ENCODE results near the gene RHBDF1.

Gene RHBDF1

DNA sequence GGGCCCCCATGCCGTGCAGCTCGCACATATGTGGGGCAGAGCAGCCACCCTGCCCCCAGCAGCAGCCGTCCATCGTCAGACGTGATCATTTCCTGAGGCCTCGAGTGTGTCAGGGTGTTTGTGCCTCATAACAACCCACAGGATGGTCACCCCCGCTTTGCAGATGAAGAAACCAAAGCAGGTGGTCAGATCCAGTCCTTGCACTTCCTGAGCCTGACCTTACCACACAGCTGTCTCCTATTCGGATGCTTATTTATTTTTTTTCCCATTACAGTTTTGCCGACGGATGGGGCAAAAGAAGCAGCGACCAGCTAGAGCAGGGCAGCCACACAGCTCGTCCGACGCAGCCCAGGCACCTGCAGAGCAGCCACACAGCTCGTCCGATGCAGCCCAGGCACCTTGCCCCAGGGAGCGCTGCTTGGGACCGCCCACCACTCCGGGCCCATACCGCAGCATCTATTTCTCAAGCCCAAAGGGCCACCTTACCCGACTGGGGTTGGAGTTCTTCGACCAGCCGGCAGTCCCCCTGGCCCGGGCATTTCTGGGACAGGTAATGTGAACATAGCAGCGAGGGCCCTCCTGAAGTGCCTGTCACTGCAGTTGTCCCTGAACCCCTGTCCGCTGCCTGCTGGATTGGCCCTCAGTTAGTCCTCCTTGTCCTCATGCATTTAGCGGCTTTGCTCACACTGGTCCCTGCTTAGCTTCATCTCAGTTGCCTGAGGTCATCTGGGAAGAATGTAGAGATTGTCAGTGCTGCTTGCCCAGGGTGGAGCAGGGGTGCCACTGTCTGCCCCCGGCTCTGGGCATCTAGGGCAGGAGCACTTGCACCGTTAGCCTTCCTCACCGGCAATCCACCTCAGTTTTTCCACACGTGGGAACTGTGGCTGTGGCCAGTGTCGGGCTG lies 7.0 kb upstream of the RHBDF1 start:
- peak overlapping the region; percentile 82 for H3K9ac ChIP-seq (ENCODE audit: low read length)
- no peaks in the 10 kb centered on the region for H3K9me3 ChIP-seq (ENCODE audit: control insufficient read depth, insufficient read depth, low read depth, low read length)
- no peak overlapping the region for H3K27ac ChIP-seq (ENCODE audit: low read depth, low read length)
- H3K4me3 ChIP-seq (ENCODE audit: low read depth, low read length) = peak overlapping the region; percentile 63
- H3K36me3 ChIP-seq (ENCODE audit: control insufficient read depth, insufficient read depth, low read length) = peaks cover 34% of the 10 kb centered on the region
- peaks cover 37% of the 10 kb centered on the region for H3K4me1 ChIP-seq (ENCODE audit: control insufficient read depth, insufficient read depth, low read length)
- no peaks in the 10 kb centered on the region for H3K27me3 ChIP-seq (ENCODE audit: control insufficient read depth, insufficient read depth, low read length)

DNA sequence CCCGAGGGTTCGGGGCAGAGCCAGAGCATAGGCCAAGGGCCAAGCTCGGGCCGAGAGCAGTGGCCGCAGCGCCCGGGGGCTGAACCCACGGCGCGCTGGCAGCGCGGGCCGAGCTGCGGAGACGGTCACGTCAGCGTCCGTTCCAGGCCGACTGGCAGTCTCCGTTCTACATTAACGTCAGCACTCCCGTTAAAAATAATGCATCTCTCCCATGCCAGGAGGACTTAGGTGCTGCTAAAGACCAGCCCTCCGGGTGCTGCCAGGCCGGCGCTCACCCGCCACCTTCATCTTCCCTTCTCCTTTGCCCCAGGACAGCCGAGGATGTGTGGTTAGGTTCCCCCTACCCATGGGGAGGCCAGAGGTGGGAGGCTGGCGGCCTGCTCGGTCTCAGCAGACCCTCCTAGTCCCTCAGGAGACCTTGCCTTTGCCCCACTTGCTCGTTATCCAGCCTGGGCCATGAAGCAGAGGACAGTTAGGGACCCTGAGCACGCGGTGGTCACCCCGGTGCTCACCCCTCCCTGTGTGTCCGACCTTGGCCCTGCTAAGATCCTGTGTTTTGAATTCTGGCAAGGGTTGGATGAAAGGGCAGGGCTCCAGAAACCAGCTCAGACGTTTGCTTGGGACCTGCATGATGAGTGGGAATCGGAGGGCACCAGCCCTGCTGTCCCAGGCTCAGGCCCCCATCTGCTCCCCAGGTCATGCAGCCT lies 6.2 kb upstream of the RHBDF1 start:
- Histone ChIP-seq H3K9ac (ENCODE audit: low read length) (peak overlapping the region; percentile 82), H3K9me3 (ENCODE audit: control insufficient read depth, insufficient read depth, low read depth, low read length) (no peaks in the 10 kb centered on the region), H3K27ac (ENCODE audit: low read depth, low read length) (no peak overlapping the region; the same call in 1 of the 2 replicates), H3K27me3 (ENCODE audit: control insufficient read depth, insufficient read depth, low read length) (no peaks in the 10 kb centered on the region), H3K4me1 (ENCODE audit: control insufficient read depth, insufficient read depth, low read length) (peaks cover 45% of the 10 kb centered on the region), H3K36me3 (ENCODE audit: control insufficient read depth, insufficient read depth, low read length) (peaks cover 26% of the 10 kb centered on the region), H3K4me3 (ENCODE audit: low read depth, low read length) (peak overlapping the region; percentile 63)

DNA sequence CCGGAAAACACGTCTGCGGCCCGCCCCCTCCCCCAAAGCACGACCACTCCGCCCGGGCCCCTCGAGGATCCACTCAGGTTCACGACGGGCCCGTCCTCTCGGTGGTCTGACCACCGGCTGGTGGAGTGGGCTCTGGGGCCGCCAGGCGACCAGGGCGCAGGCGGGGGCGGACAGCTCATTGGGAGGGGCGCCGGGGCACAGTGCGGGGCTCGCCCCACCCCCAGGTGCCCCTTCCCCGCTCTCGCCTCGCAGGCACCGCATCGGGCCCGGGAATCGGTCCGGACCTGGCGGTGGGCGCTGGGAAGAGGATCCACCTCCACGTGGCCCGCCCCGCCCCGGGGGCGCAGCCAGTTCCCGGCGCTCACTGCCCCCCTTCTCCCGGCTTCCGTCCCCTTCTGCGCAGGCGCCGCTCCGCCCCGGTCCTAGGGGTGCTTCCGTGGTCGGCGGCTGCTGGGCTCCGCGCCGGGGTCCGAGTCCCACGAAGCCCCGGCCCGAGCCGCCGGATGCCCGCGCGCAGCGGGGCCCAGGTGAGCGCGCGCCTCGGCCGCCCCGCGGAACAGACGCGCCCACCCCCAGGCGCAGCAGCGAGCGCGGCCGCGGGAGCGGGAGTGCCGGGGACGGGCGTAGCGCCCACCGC lies 5.5 kb upstream of the RHBDF1 start, which contains the start of gene MPG:
TSS of gene MPG (plus strand) at position 419 of the 637 bp plus-strand sequence. CDS start at position 504, 85 bp downstream.
- Histone ChIP-seq H3K9ac (ENCODE audit: low read length) (peak within 1 kb of the TSS; percentile 82), H3K27me3 (ENCODE audit: control insufficient read depth, insufficient read depth, low read length) (no peaks in the 10 kb centered on the region), H3K4me3 (ENCODE audit: low read depth, low read length) (peak within 1 kb of the TSS; percentile 63), H3K9me3 (ENCODE audit: control insufficient read depth, insufficient read depth, low read depth, low read length) (no peaks in the 10 kb centered on the region), H3K4me1 (ENCODE audit: control insufficient read depth, insufficient read depth, low read length) (peaks cover 51% of the 10 kb centered on the region), H3K27ac (ENCODE audit: low read depth, low read length) (peak within 1 kb of the TSS; percentile 81; the same call in 1 of the 2 replicates), H3K36me3 (ENCODE audit: control insufficient read depth, insufficient read depth, low read length) (peaks cover 23% of the 10 kb centered on the region)

DNA sequence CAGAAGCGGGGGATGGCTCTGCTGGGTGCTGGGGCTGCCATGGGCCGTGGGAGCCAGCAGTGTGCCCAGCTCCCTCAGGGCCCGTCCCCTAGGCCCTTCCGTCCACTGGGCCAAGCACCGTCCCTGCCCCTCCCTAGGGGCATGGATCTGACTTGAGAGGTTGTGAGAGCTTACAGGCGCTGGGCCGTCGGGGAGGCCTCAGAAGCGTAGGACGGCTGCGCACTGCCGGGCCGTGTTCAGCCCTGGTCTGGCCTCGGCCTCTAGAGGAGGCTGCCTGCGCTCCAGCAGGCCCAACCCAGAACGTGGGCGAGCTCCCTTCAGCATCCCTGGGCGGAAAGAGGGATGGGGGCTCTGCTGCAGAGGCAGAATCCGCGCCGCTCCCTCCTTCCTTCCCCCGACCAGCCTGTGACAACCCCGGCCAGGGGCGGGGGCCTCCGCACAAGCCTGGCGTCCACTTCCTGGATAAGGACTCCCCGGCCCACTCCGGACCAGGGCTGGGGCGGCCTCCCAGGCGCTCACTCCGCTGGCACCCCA lies 4.9 kb upstream of the RHBDF1 start:
- Histone ChIP-seq H3K4me3 (ENCODE audit: low read depth, low read length) (peak overlapping the region; percentile 63), H3K27ac (ENCODE audit: low read depth, low read length) (peak overlapping the region; percentile 81; the same call in 1 of the 2 replicates)

GRCh38 chr16:76535-77272 lies 4.3 kb upstream of the RHBDF1 start:
- Histone ChIP-seq H3K9ac (ENCODE audit: low read length) (peak overlapping the region; percentile 82), H3K27me3 (ENCODE audit: control insufficient read depth, insufficient read depth, low read length) (no peaks in the 10 kb centered on the region), H3K36me3 (ENCODE audit: control insufficient read depth, insufficient read depth, low read length) (peaks cover 15% of the 10 kb centered on the region), H3K4me3 (ENCODE audit: low read depth, low read length) (peak overlapping the region; percentile 63), H3K27ac (ENCODE audit: low read depth, low read length) (peak overlapping the region; percentile 81; the same call in 1 of the 2 replicates), H3K9me3 (ENCODE audit: control insufficient read depth, insufficient read depth, low read depth, low read length) (no peaks in the 10 kb centered on the region), H3K4me1 (ENCODE audit: control insufficient read depth, insufficient read depth, low read length) (peaks cover 55% of the 10 kb centered on the region)

More for the DNA sequence above, 4.9 kb upstream of the RHBDF1 start:
- Histone ChIP-seq H3K36me3 (ENCODE audit: control insufficient read depth, insufficient read depth, low read length) (peaks cover 17% of the 10 kb centered on the region), H3K27me3 (ENCODE audit: control insufficient read depth, insufficient read depth, low read length) (no peaks in the 10 kb centered on the region), H3K4me1 (ENCODE audit: control insufficient read depth, insufficient read depth, low read length) (peaks cover 55% of the 10 kb centered on the region), H3K9me3 (ENCODE audit: control insufficient read depth, insufficient read depth, low read depth, low read length) (no peaks in the 10 kb centered on the region), H3K9ac (ENCODE audit: low read length) (peak overlapping the region; percentile 82)

DNA sequence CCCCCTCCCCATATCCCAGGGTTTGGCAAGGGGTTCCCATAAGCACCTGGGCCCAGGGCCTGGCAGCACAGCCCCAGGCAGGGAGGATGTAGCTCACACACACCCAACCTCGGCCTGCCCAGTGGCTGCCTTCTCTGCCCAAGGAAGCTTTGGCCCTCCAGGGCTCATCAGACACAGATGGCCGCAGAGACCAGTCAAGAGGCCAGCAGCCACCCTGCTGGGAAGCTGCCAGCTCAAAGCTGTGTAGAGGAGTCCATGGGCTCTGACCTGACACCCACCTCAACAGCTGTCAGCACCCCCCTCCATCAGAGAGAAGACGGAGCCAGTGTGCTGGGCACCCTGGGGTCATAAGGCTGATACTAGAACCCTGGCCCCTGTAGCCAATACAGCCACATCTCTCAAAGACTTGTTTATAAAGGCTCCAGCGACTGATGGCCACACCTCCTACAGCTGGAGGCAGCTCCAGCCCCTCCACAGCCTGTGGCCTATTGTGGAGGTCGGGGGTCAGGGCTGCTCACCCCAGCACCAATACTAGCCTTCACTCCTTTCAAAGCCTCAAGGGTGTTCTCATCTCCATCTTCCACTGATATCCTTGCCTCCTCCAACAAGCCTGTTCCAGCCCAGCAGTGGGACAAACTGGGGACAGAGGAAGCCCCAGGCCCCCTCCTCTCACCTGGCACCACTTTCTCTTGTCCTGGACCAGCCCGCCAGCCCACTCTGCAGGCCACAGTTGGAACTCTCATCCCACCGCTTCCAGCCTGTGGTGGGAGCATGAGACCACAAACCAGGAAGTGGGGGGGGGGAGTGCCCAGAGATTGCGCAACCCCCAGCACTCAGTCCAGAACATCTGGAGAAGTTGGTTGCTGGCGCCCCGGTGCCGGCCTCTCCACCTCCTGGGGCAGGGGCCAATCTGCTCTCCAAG lies 3.4 kb upstream of the RHBDF1 start:
- Histone ChIP-seq H3K9ac (ENCODE audit: low read length) (peak overlapping the region; percentile 82), H3K4me3 (ENCODE audit: low read depth, low read length) (no peak overlapping the region; the same call in 1 of the 2 replicates), H3K9me3 (ENCODE audit: control insufficient read depth, insufficient read depth, low read depth, low read length) (no peaks in the 10 kb centered on the region), H3K27ac (ENCODE audit: low read depth, low read length) (peak overlapping the region; percentile 78; the same call in 1 of the 2 replicates), H3K36me3 (ENCODE audit: control insufficient read depth, insufficient read depth, low read length) (peaks cover 13% of the 10 kb centered on the region), H3K27me3 (ENCODE audit: control insufficient read depth, insufficient read depth, low read length) (no peaks in the 10 kb centered on the region), H3K4me1 (ENCODE audit: control insufficient read depth, insufficient read depth, low read length) (peaks cover 60% of the 10 kb centered on the region)

GRCh38 chr16:74747-75334 lies 2.4 kb upstream of the RHBDF1 start:
- peaks cover 6% of the 10 kb centered on the region for H3K36me3 ChIP-seq (ENCODE audit: control insufficient read depth, insufficient read depth, low read length)
- H3K4me3 ChIP-seq (ENCODE audit: low read depth, low read length) = no peak overlapping the region
- H3K4me1 ChIP-seq (ENCODE audit: control insufficient read depth, insufficient read depth, low read length) = peaks cover 70% of the 10 kb centered on the region
- H3K27me3 ChIP-seq (ENCODE audit: control insufficient read depth, insufficient read depth, low read length) = no peaks in the 10 kb centered on the region
- H3K27ac ChIP-seq (ENCODE audit: low read depth, low read length) = peak overlapping the region; percentile 78; the same call in 1 of the 2 replicates
- H3K9ac ChIP-seq (ENCODE audit: low read length) = peak overlapping the region; percentile 82
- no peaks in the 10 kb centered on the region for H3K9me3 ChIP-seq (ENCODE audit: control insufficient read depth, insufficient read depth, low read depth, low read length)

DNA sequence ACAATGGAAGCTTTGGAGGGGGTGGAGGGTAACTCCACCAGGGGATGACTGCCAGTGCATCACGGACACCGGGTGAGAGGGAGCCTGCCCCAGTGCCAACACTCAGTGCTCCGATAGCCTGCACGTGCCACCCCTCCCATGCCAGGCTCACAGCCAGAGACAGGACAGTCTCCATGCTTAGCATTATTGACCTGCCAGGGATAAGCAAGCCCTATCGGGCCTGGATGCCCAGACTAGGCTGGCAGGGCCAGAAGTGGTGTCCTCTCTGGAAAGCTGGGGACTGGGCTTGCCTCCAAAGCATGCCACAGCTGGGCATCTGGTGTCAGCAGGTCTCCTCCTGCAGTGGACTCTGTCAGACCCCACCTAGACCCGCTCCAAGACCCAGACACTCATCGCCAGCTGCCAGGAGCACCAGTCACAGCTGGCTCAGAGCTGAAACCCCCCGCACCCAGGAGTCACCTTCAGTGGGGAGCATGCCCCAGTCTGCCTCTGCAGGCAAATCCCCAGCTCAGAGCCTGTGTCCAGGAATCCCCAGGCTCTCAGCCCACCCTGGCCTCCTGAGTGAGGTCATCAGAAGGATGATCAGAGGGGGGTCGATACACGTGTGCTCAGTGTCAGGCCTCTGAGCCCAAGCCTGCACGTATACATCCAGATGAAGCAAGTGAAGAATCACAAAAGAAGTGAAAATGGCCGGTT lies 1.8 kb upstream of the RHBDF1 start:
- Histone ChIP-seq H3K9me3 (ENCODE audit: control insufficient read depth, insufficient read depth, low read depth, low read length) (no peaks in the 10 kb centered on the region), H3K9ac (ENCODE audit: low read length) (peak overlapping the region; percentile 72), H3K4me3 (ENCODE audit: low read depth, low read length) (peak overlapping the region; percentile 39; the same call in 1 of the 2 replicates), H3K36me3 (ENCODE audit: control insufficient read depth, insufficient read depth, low read length) (peaks cover under 1% of the 10 kb centered on the region; the same call in 1 of the 2 replicates), H3K27ac (ENCODE audit: low read depth, low read length) (peak overlapping the region; percentile 84; the same call in 1 of the 2 replicates), H3K27me3 (ENCODE audit: control insufficient read depth, insufficient read depth, low read length) (no peaks in the 10 kb centered on the region), H3K4me1 (ENCODE audit: control insufficient read depth, insufficient read depth, low read length) (peaks cover 76% of the 10 kb centered on the region)
